Globus pallidus (tissue), 1 donor: ENCODE data around the gene ZFP57.
"Not testable (repeated sequence)": the region's sequence is repeated elsewhere in the genome, so short reads cannot be mapped to it uniquely, and the experiment has no call there.

Source experiments
- DNase-seq: peaks from one replicate; pipeline ENCODE4 v3.0.0-alpha.2; 2015; ENCODE audit warnings: low spot score

ZFP57 gene

GRCh38 chr6:29696147-29697125 is 15.5 kb upstream of the ZFP57 start:
- DNase-seq = peak; percentile 38

- DNase-seq = no peak
Measured at GRCh38 chr6:29694637-29695036, 13.7 kb upstream of the ZFP57 start.

GRCh38 chr6:29685718-29686326 is 4.9 kb upstream of the ZFP57 start:
- DNase-seq = peak; percentile 55

- DNase-seq = no peak
Measured at GRCh38 chr6:29681811-29682210, 859 bp upstream of the ZFP57 start.

GRCh38 chr6:29680416-29680815 is 536 bp downstream of the ZFP57 start:
- no peak for DNase-seq

- no peak for DNase-seq
Measured at GRCh38 chr6:29679962-29680361, 990 bp downstream of the ZFP57 start.

GRCh38 chr6:29678114-29678513 is 2.8 kb downstream of the ZFP57 start:
- DNase-seq = no peak

GRCh38 chr6:29676981-29677601 is 3.9 kb downstream of the ZFP57 start:
- no peak for DNase-seq

GRCh38 chr6:29675561-29675960 is 5.4 kb downstream of the ZFP57 start:
- no peak for DNase-seq

GRCh38 chr6:29674008-29674407 is 6.9 kb downstream of the ZFP57 start:
- no peak for DNase-seq

- no peak for DNase-seq
Measured at GRCh38 chr6:29673161-29673560, 7.8 kb downstream of the ZFP57 start.

GRCh38 chr6:29672116-29672515 is 8.8 kb downstream of the ZFP57 start:
- not testable (repeated sequence) for DNase-seq

GRCh38 chr6:29671026-29671425 is 9.9 kb downstream of the ZFP57 start:
- DNase-seq = no peak

GRCh38 chr6:29667158-29667557 is 13.8 kb downstream of the ZFP57 start:
- no peak for DNase-seq

- DNase-seq = no peak
Measured at GRCh38 chr6:29666826-29667130, 14.2 kb downstream of the ZFP57 start.

GRCh38 chr6:29665942-29666825 is 14.8 kb downstream of the ZFP57 start:
- no peak for DNase-seq

GRCh38 chr6:29663300-29664042 is 17.5 kb downstream of the ZFP57 start:
- no peak for DNase-seq

GRCh38 chr6:29661502-29662141 is 19.3 kb downstream of the ZFP57 start:
- not testable (repeated sequence) for DNase-seq

GRCh38 chr6:29661071-29661470 is 19.9 kb downstream of the ZFP57 start:
- no peak for DNase-seq

- peak; percentile 98 for DNase-seq
Measured at GRCh38 chr6:29656798-29657197, 24.2 kb downstream of the ZFP57 start, which contains the start of gene MOG. TSS of gene MOG (plus strand) at chr6:29657092. CDS start at chr6:29657210, 118 bp downstream.

- peak; percentile 76 for DNase-seq
Measured at GRCh38 chr6:29656157-29656556, 24.8 kb downstream of the ZFP57 start.
